H1 (cell line): ENCODE results near the gene NXN. TPM values are rescaled to one million over a fixed set of nuclear protein-coding genes. Genes with fewer than 3 reads are reported as not detected.

Source experiments
- CREB1 ChIP-seq: IDR thresholded peaks from 2 replicates; pipeline ENCODE4 v1.6.1; 2012; ENCODE audit warnings: inconsistent platforms
- JUN ChIP-seq: IDR thresholded peaks from 2 replicates; pipeline ENCODE4 v1.6.1; 2011; ENCODE audit warnings: low read depth, mild to moderate bottlenecking, improper control_type of control experiment, low read length
- polyA plus RNA-seq, 7 experiments: library from polyadenylated mRNA; depleted of rRNA in 3 of 7; stranded (reverse) in 5 of 7; unstranded in 2 of 7; fragments of >200 nt in 5 of 7; fragments of 200-250 nt in 2 of 7; gene quantifications; 1 replicate in 5 of 7; 2 replicates in 1 of 7; 4 replicates in 1 of 7; pipeline versions ENCODE4 v1.2.1 to v1.2.3, GENCODE V29; 2011 to 2013; ENCODE audit warnings: missing spikeins in 2 of 7, mixed read lengths in 2 of 7
- total RNA-seq: library from RNA; stranded (reverse); fragmentation: NEBNext Ultra II Directional; extraction: Animal tissue kit (Norgen Biotek cat#: 25700); gene quantifications from 2 replicates; pipeline ENCODE4 v1.2.1, GENCODE V29; 2021

The NXN gene
- total and polyA plus RNA-seq, 2 of the 8 experiments (the other 6 are each of a cell fraction or from before 2014, with no cell fraction given), result 94.1 to 107 TPM

- TF ChIP-seq JUN (no peak), CREB1 (no peak)
Measured at GRCh38 chr17:1004769-1005295, 25.3 kb upstream of the NXN start (continued).
